Measurements from ENCODE around the gene BCAS1. TPM values are rescaled to one million over a fixed set of nuclear protein-coding genes. Genes with fewer than 3 reads are reported as not detected.

The BCAS1 gene
- total RNA-seq, 1 experiment from 2014 or later, result 0.17 TPM

- no peak overlapping the region for H3K27ac ChIP-seq (ENCODE audit: low read depth, low read length)
- no peaks in the 10 kb centered on the region for H3K27me3 ChIP-seq (ENCODE audit: insufficient read depth, low read length)
- no peak for ATAC-seq
- no peak overlapping the region for H3K9ac ChIP-seq (ENCODE audit: low read length)
- no peaks in the 10 kb centered on the region for H4K20me1 ChIP-seq (ENCODE audit: insufficient read depth)
- no peak overlapping the region for H3K4me2 ChIP-seq (ENCODE audit: low read length)
- intact Hi-C loops (cut with micrococcal nuclease), result no loop called here
- peaks cover 5 to 28% of the 10 kb centered on the region in 2 experiments for H3K4me1 ChIP-seq (ENCODE audit: control insufficient read depth in 1 of 2, insufficient read depth in 2 of 2, low read length in 2 of 2)
- DNase-seq (ENCODE audit: low read depth, low spot score), result no peak
- RAD21 ChIA-PET (ENCODE audit: low non-redundant PET in 1 of 2, low total read pairs in 2 of 2, uncharacterized antibody in 2 of 2, unreplicated experiment in 2 of 2), result no interaction called here
- no peaks in the 10 kb centered on the region for H3K36me3 ChIP-seq (ENCODE audit: control insufficient read depth in 1 of 2, insufficient read depth in 2 of 2, low read length in 2 of 2)
- POLR2A ChIA-PET, result no interaction called here
- CTCF ChIA-PET, result no interaction called here
- TF ChIP-seq SP1 (IDR thresholded peaks at IDR 0.05; ENCODE audit: low read depth), result no peak
- TF ChIP-seq RAD21 (IDR thresholded peaks at IDR 0.05; ENCODE audit: low read depth), result no peak
- TF ChIP-seq ZNF274 (IDR thresholded peaks at IDR 0.05; ENCODE audit: low read depth, low read length), result no peak
- TF ChIP-seq ZBTB33 (IDR thresholded peaks at IDR 0.05; ENCODE audit: extremely low read depth, insufficient replicate concordance, low read length), result no peak
- TF ChIP-seq ATF3 (IDR thresholded peaks at IDR 0.05), result no peak
- TF ChIP-seq CEBPB (IDR thresholded peaks at IDR 0.05; ENCODE audit: low read depth), result no peak
- TF ChIP-seq POLR2AphosphoS5 (IDR thresholded peaks at IDR 0.05; ENCODE audit: low read depth, low read length), result no peak
- TF ChIP-seq CBX3 (IDR thresholded peaks at IDR 0.05; ENCODE audit: low read depth), result no peak
- TF ChIP-seq JUND (IDR thresholded peaks at IDR 0.05), result no peak
- no peak for TF ChIP-seq POLR2A (IDR thresholded peaks at IDR 0.05; ENCODE audit: borderline replicate concordance, extremely low read depth, insufficient read depth, insufficient read length)
- no peak for TF ChIP-seq SRF (IDR thresholded peaks at IDR 0.05; ENCODE audit: low read depth)
- no peak for TF ChIP-seq ELF1 (IDR thresholded peaks at IDR 0.05; ENCODE audit: borderline replicate concordance, low read depth)
- TF ChIP-seq CTCF (IDR thresholded peaks at IDR 0.05 in 2 of 3, conservative IDR thresholded peaks at IDR 0.05 in 1 of 3; ENCODE audit: borderline replicate concordance in 1 of 3, insufficient read depth in 1 of 3, low read depth in 2 of 3, low read length in 2 of 3), result no peak
- TF ChIP-seq EZH2 (IDR thresholded peaks at IDR 0.05), result no peak
- TF ChIP-seq MAX (IDR thresholded peaks at IDR 0.05), result no peak
- no peak for TF ChIP-seq YY1 (IDR thresholded peaks at IDR 0.05; ENCODE audit: extremely low read depth, insufficient replicate concordance, low read depth, low read length)
- TF ChIP-seq TCF7L2 (IDR thresholded peaks at IDR 0.05; ENCODE audit: borderline replicate concordance, extremely low read depth, insufficient read depth, insufficient read length), result no peak
- no peak for TF ChIP-seq FOSL1 (IDR thresholded peaks at IDR 0.05; ENCODE audit: low read depth)
- TF ChIP-seq EZH2phosphoT487 (IDR thresholded peaks at IDR 0.05; ENCODE audit: borderline replicate concordance), result no peak
- TF ChIP-seq ZFX (IDR thresholded peaks at IDR 0.05), result no peak
- H3K4me3 ChIP-seq (replicated peaks in 1 of 2; ENCODE audit: low read depth in 1 of 2, low read length in 2 of 2), result no peak overlapping the region
- BruUV-seq (replicated peaks), result no TSS peak
- no peaks in the 10 kb centered on the region for H3K9me3 ChIP-seq (ENCODE audit: control insufficient read depth in 1 of 2, insufficient read depth in 1 of 2, low read depth in 1 of 2, low read length in 2 of 2)
- H2AFZ ChIP-seq (ENCODE audit: low read depth, low read length, poor library complexity, severe bottlenecking), result no peak overlapping the region
- no peaks in the 10 kb centered on the region for H3K9me2 ChIP-seq (ENCODE audit: insufficient read depth)
- no peaks in the 10 kb centered on the region for H3K79me2 ChIP-seq (ENCODE audit: insufficient read depth, low read length)
These were observed 174.4 kb downstream of the BCAS1 start for GRCh38 chr20:53896041-53896440.
